HG02759 (cell line): ENCODE measurements around the gene PPP2R2B.
"Not testable (repeated sequence)": the region's sequence is repeated elsewhere in the genome, so short reads cannot be mapped to it uniquely, and the experiment has no call there.

Experiments
- ATAC-seq: cut with Tn5 transposase; IDR thresholded peaks from one replicate; pipeline ENCODE4 v1.9.1; 2021; ENCODE audit warnings: mild to moderate bottlenecking, moderate library complexity; ENCODE audit not compliant: unreplicated experiment

The PPP2R2B gene

GRCh38 chr5:146565764-146566367 is 312.7 kb downstream of the PPP2R2B start:
- ATAC-seq: peak; percentile 94

GRCh38 chr5:146564007-146564762 is 314.4 kb downstream of the PPP2R2B start:
- ATAC-seq: no peak

DNA sequence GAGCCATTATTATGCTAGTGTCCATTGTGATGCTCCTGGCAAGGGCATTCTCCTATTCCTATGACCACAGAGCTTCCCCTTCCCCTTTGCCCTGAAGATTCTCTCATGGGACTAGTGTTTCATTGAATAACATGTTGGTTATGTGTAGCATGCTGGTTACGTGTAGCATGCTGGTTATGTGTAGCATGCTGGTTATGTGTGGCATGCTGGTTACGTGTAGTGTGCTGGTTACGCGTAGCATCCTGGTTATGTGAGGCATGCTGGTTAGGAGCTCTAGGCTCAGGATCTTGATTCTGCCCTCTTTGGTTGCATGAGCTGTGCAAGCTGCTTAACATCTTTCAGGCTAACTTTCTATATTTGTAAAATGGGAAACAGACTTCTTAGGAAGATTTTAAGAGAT is 316.1 kb downstream of the PPP2R2B start:
- no peak for ATAC-seq

- no peak for ATAC-seq
Measured at GRCh38 chr5:146561711-146562110, 316.8 kb downstream of the PPP2R2B start.

DNA sequence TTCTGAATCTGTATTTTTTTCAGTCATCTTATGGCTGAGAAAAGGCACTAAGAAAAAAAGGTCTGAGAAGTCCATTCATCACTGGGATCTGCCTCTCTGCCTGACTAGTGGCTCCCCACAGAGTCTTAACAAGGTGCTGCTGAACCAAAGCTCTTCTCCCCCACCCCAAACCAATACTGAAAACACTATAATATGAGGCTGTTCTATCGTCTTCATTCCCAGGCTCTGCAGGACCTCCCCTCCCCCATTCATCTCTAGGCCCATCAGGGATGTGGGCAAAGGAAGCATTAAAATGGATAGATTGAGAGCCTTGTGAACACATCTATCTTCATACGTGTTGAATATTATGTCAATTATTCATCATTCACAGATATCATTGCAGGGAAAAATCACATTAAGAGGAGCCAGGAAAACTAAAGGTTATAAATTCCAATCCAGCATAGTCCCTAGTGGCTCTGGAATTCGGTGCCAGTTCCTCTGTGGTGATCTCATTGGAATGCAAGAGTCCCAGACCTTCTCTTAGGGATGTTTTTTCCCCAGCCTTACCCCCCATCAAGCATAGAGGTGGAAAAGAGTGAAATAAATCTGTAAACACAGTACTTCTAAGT is 318.2 kb downstream of the PPP2R2B start:
- no peak for ATAC-seq

DNA sequence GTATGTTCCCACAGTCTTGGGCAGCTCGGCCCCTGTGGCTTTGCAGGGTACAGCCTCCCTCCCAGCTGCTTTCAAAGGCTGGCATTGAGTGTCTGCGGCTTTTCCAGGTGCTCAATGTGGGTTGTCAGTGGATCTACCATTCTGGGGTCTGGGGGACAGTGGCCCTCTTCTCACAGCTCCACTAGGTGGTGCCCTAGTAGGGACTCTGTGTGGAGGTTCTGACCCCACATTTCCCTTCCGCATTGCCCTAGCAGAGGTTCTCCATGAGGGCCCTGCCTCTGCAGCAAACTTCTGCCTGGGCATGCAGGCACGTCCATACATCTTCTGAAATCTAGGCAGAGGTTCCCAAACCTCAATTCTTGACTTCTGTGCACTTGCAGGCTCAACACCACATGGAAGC is 321.7 kb downstream of the PPP2R2B start:
- ATAC-seq: not testable (repeated sequence)

GRCh38 chr5:146553446-146553845 is 325.1 kb downstream of the PPP2R2B start:
- ATAC-seq: no peak

DNA sequence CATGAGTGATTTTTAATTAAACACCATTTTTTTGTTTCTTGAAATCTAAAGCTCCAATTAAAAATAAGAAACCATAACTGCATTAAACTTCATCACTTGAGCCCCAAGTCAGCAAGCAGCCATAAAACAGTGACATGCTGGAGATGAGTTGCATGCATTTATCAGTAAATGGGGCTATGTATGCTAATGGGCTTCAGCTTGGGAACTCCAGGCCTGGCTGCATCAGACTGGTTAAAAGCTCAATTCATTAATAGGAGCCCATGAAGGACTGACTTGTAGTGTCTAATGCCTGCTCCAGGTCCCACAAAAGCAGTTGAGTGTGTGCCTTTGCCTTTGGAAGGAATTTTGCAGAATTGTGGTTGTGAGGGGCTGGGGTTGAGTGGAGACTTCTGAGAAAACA is 328.9 kb downstream of the PPP2R2B start:
- no peak for ATAC-seq

DNA sequence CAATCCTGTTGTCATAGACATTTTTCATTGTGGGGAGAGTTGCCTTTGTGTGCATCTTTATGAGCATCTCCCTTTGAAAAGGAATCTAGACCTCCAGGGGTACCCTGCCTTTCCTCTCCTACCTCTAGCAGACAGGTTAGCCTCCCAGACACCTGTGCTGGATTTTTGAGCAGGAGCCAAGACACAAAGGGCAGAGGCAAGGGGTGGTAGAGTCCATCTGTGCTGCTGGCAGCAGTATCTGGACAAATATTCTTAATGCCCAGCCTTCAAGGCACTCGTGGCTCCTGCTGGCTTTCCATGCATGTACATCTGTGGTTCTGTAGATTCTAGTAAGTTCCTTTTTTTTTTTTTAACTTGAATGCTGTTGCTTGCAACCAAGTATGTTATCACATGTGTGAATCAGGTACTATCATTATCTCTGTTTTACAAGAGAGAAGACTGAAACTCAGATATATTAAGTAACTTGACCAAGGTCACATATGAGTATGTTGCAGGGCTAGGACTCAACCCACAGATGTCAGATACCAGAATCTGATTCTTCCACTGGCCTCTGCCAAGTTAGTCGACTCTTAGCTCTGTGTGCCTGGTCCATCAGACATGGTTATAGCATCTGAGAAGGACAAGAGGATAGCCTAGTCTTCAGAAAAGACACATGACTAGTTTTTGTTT is 329.6 kb downstream of the PPP2R2B start:
- no peak for ATAC-seq

DNA sequence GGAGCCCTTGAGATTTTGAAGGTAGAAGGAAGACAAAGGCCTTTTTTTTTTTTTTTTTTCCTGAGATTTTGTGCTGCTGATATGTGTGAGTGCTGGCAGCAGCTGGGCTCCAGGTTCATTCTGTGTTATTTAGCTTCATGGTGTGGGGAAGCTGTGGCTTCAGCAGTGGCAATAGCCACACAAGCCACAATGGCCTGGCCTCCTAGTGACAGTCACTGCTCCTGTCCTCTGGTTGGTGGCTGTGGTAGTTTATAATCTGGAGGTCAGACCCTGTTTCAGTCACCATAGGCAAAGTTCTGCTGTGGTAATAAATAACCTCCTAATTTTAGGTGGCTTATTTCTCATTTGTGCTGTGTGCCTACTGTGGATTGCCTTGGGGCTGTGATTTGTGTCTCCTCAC is 334.3 kb downstream of the PPP2R2B start:
- ATAC-seq: no peak

DNA sequence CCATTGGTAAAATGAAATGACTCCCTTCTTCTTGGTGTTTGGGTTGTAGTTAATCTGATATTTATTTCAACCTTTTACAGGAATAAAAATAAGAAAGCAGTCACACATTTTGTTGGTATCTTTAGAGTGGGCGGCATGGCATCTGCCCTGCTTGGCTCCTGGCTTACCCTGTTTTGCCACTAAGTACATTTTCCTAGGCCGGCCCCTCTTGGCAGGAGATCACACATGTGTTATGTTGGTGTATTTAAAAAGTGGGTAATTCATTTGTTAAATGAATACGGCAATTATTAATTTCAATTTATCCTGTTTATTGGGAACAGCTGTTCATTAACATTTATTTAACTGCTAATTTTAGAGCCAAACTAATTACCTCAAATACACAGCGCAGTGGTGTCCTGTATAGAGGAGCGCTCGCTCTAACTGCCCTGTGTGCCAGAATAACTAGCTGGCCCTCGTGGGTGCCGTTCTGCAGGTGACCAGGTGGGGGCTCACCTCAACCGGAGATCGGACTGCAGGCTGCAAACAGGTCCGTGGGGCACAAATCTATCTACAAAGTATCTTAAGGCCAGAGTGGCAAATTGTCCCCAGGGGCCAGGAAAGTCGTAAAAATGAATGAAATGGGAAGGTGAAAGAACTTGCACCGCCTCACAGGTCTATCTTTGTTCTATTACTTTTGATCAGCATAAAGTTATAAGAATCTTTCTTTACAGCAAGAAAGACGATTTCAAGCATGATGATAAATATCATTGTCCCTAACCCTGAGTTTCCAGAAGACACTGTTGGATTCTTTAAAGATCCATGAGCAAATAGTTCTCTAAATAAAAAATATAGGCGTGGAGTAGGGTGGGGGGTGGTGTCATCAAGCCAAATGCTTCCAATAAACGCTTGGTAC is 336.4 kb downstream of the PPP2R2B start:
- peak; percentile 100 for ATAC-seq

DNA sequence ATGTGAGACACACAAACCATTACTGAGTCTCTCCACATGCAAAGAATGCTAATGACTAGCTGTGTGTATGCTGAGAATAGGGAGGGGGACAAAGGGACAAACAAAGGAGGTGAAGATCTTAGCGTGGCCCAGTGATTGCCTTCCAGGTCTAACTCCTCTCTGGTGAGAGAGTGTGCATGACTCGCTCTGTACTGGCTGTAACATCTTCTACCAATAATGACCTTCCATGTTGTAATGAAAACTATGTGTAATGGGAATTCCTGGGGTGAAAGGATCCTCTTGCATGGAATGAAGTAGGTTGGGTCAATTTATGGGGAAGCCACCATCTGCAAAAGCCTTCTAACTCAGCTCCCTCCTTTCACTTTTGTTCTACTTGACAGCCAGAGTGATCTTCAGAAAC is 338.1 kb downstream of the PPP2R2B start:
- ATAC-seq: no peak

- no peak for ATAC-seq
Measured at GRCh38 chr5:146539973-146540372, 338.6 kb downstream of the PPP2R2B start.

DNA sequence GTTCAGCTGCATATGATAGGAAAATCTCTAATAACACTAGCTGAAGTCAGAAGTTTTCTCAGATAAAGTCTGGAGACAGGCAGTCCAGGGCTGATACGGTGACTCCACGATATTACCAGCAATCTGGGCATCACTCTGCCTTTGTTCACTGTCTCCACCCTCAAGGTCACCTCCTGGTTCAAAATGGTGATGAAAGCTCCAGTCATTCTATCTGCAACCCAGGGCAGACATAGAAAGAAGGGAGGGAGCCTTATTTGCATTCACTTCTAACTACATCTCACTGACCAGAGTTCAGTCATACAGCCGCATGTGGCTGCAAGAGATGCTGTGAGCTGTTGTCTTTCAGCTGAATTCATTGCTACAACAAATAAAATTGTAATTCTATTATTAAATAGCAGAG is 340.1 kb downstream of the PPP2R2B start:
- no peak for ATAC-seq

DNA sequence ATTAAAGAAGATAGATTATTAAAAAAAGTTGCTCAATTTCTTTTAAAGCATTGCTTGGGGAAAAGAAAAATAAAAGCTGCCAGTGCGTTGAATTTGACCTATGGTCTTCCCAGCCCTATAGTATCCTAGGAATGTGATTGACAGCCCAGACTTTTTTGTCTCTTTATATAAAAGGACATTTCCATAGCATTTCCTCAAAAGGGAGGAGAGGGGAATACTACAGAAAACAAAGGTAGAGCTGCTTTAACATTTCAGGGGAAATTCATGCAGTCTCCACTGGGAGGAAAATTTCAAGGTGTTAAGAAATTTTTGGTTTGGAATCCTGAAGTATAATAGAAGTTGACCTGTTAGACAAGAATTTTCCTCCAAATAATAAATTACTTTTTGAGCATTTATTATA is 344.7 kb downstream of the PPP2R2B start:
- no peak for ATAC-seq

DNA sequence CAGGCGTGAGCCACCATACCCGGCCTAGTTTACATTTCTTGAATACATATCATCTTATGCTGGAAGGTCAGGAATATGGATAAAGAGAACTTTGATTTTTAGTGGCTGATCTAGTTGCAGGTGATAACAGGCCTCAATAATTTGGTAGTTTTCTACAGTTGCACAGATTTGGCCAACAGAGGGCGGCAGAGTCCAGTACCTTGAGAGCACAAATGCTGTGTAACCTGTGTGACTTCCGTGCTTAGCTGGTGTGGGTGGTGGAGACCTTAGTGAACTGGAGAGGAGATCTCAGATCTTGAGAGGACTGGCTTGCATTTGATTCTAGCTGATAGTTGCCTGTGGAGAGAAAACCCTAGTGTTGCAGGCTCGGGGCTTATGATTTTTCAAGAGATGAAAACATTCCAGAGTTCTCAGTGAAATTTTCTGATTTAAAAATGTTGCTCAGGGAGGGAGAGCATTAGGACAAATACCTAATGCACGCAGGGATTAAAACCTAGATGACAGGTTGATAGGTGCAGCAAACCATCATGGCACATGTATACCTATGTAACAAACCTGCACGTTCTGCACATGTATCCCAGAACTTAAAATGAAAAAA is 345.2 kb downstream of the PPP2R2B start:
- peak; percentile 89 for ATAC-seq
